HepG2 (cell line): ENCODE measurements around the gene RCOR3. TPM values are rescaled to one million over a fixed set of nuclear protein-coding genes. Genes with fewer than 3 reads are reported as not detected.

ENCODE experiments used
- ATAC-seq: fragments of 200-7000 bp; cut with Tn5 transposase; 3 replicates; pipeline ENCODE4 v1.9.1; 2020; ENCODE audit warnings: mild to moderate bottlenecking, moderate library complexity
- BruUV-seq: library from RNA; stranded (reverse); fragments of 400-500 nt; replicated peaks from 2 replicates; lab custom pipeline; 2021; lab: Mats Ljungman, UMichigan
- CTCF ChIA-PET: fragments of 300-600 bp; formaldehyde crosslinking; extraction: SDS; loops from one replicate; lab custom pipeline; 2021; ENCODE audit warnings: low total read pairs, inconsistent platforms, low intra/inter-chr PET ratio; lab: Yijun Ruan, JAX
- POLR2A ChIA-PET: fragments of 350-600 bp; sonication (Branson Sonifier 250); formaldehyde crosslinking; loops from one replicate; lab custom pipeline; 2020; ENCODE audit warnings: antibody characterized with exemption, inconsistent platforms; lab: Yijun Ruan, JAX
- DNase-seq: peaks from one replicate; pipeline ENCODE4 v3.0.0-alpha.2; 2015; ENCODE audit warnings: low spot score
- FAIRE-seq: peaks from 3 replicates; lab custom pipeline; 2011; peaks lifted over from hg19 to GRCh38; lab: Jason Lieb, UNC
- H2AFZ ChIP-seq: one replicate; pipeline ENCODE4 v1.6.1; 2011; ENCODE audit warnings: low read length, inconsistent platforms
- H3K27ac ChIP-seq: fragments of 300-600 bp; 3 replicates; pipeline ENCODE4 v1.8.0; 2011; ENCODE audit warnings: mixed run types, mild to moderate bottlenecking, mixed read lengths, low read length, inconsistent platforms; ENCODE audit not compliant: insufficient read depth; ENCODE audit errors: extremely low read length
- H3K27me3 ChIP-seq, 2 experiments: fragments of 200-600 bp in 1 of 2; 2 replicates in 1 of 2; 3 replicates in 1 of 2; pipeline versions ENCODE4 v1.6.0 to v1.8.0; 2011; ENCODE audit warnings: low read length in 2 of 2, mild to moderate bottlenecking in 2 of 2, moderate library complexity in 2 of 2, inconsistent platforms in 1 of 2; ENCODE audit not compliant: insufficient read depth in 2 of 2, control insufficient read depth in 1 of 2
- H3K36me3 ChIP-seq, 2 experiments: fragments of 200-600 bp in 1 of 2; replicated peaks in 1 of 2; 2 replicates in 1 of 2; 3 replicates in 1 of 2; pipeline versions ENCODE4 v1.5.1 to v1.8.0; 2011; ENCODE audit warnings: low read length in 2 of 2, inconsistent platforms in 1 of 2; ENCODE audit not compliant: insufficient read depth in 2 of 2, control insufficient read depth in 1 of 2
- H3K4me1 ChIP-seq: 2 replicates; pipeline ENCODE4 v1.5.1; 2012; ENCODE audit warnings: low read length, inconsistent platforms; ENCODE audit not compliant: insufficient read depth
- H3K4me2 ChIP-seq: 2 replicates; pipeline ENCODE4 v1.6.0; 2011; ENCODE audit warnings: low read depth, low read length, inconsistent platforms
- H3K4me3 ChIP-seq, 3 experiments: fragments of 200-600 bp in 1 of 3; sonication (generic), shearing (Covaris generic) in 1 of 3; replicated peaks in 1 of 3; 2 replicates each; pipeline ENCODE4 v1.5.1; 2011 to 2016; ENCODE audit warnings: low read length in 3 of 3, inconsistent platforms in 2 of 3, low read depth in 2 of 3, mild to moderate bottlenecking in 2 of 3, control low read depth in 1 of 3, mixed read lengths in 1 of 3; ENCODE audit not compliant: insufficient read depth in 1 of 3
- H3K79me2 ChIP-seq: one replicate; pipeline ENCODE4 v1.6.1; 2011; ENCODE audit warnings: low read length, inconsistent platforms; ENCODE audit not compliant: insufficient read depth
- H3K9ac ChIP-seq: 2 replicates; pipeline ENCODE4 v1.6.0; 2011; ENCODE audit warnings: mild to moderate bottlenecking, low read depth, low read length, inconsistent platforms; ENCODE audit not compliant: insufficient read depth
- H3K9me3 ChIP-seq: 2 replicates; pipeline ENCODE4 v1.5.1; 2012; ENCODE audit warnings: mild to moderate bottlenecking, low read length
- H4K20me1 ChIP-seq: 2 replicates; pipeline ENCODE4 v1.6.0; 2011; ENCODE audit warnings: inconsistent platforms, mild to moderate bottlenecking, low read length, moderate library complexity; ENCODE audit not compliant: insufficient read depth
- ATF1 ChIP-seq: IDR thresholded peaks from 2 replicates; pipeline ENCODE4 v1.6.1; 2016; ENCODE audit warnings: mild to moderate bottlenecking, control low read depth
- CAMTA2 ChIP-seq: sonication (generic); formaldehyde crosslinking; IDR thresholded peaks from 2 replicates; pipeline ENCODE4 v1.4.0; 2020; ENCODE audit warnings: mild to moderate bottlenecking, missing genetic modification reagents, borderline replicate concordance
- GFI1 ChIP-seq: sonication (generic); formaldehyde crosslinking; IDR thresholded peaks from 2 replicates; pipeline ENCODE4 v1.5.0; 2020; ENCODE audit warnings: missing genetic modification reagents, mild to moderate bottlenecking, borderline replicate concordance
- GZF1 ChIP-seq: sonication (generic); formaldehyde crosslinking; IDR thresholded peaks from 2 replicates; pipeline ENCODE4 v1.5.1; 2020; ENCODE audit warnings: mild to moderate bottlenecking, missing genetic modification reagents
- NFIC ChIP-seq: IDR thresholded peaks from 2 replicates; pipeline ENCODE4 v1.6.1; 2012; ENCODE audit warnings: mild to moderate bottlenecking, low read length, inconsistent platforms
- NR2F6 ChIP-seq, 2 experiments: IDR thresholded peaks; 2 replicates each; pipeline ENCODE4 v1.6.1; 2016; ENCODE audit warnings: antibody characterized with exemption in 1 of 2, mild to moderate bottlenecking in 1 of 2
- ONECUT2 ChIP-seq: sonication (generic); formaldehyde crosslinking; IDR thresholded peaks from 2 replicates; pipeline ENCODE4 v1.4.0; 2020; ENCODE audit warnings: missing genetic modification reagents
- ZNF775 ChIP-seq: sonication (generic); formaldehyde crosslinking; IDR thresholded peaks from 2 replicates; pipeline ENCODE4 v1.4.0; 2020; ENCODE audit warnings: missing genetic modification reagents, mild to moderate bottlenecking, moderate library complexity, borderline replicate concordance
- WGBS: methylation state at CpG from one replicate; pipeline ENCODE4 v1.1.6; 2017; ENCODE audit warnings: low lambda C conversion rate; 5-methylcytosine and 5-hydroxymethylcytosine counted together
- in situ Hi-C: cut with HindIII; loops from 2 replicates; pipeline ENCODE4 v1.10.0; 2017; ENCODE audit warnings: low pct_unique_long_range_greater_than_20kb; ENCODE audit not compliant: extremely low pct_ligation_motif_present
- intact Hi-C: fragments of 100-400 bp; cut with micrococcal nuclease; formaldehyde crosslinking; loops from one replicate; pipeline ENCODE4 v1.10.0; 2022; ENCODE audit not compliant: unreplicated experiment
- polyA plus RNA-seq, 8 experiments: library from polyadenylated mRNA; depleted of rRNA in 3 of 8; stranded (reverse) in 7 of 8; unstranded in 1 of 8; fragments of >200 nt; fragmentation: Illumina TruSeq in 4 of 8; extraction: Trizol in 4 of 8; gene quantifications; 2 replicates each; pipeline versions ENCODE4 v1.2.1 to v1.2.3, GENCODE V29; 2011 to 2016; ENCODE audit warnings: low read depth in 4 of 8, missing spikeins in 1 of 8, mixed read lengths in 1 of 8; ENCODE audit not compliant: insufficient read depth in 1 of 8
- total RNA-seq, 5 experiments: library from RNA; depleted of rRNA; stranded (reverse); fragments of >200 nt; fragmentation: Illumina TruSeq; extraction: Trizol; gene quantifications; 2 replicates each; pipeline ENCODE4 v1.2.3, GENCODE V29; 2016; ENCODE audit warnings: low read depth in 1 of 5
- TF ChIP-seq, protein P1 (sequence below): sonication (generic); formaldehyde crosslinking; IDR thresholded peaks from 2 replicates; pipeline ENCODE4 v1.4.0; 2020; ENCODE audit warnings: missing genetic modification reagents, borderline replicate concordance
- TF ChIP-seq, protein P2 (sequence below): sonication (generic); formaldehyde crosslinking; IDR thresholded peaks from 2 replicates; pipeline ENCODE4 v1.4.0; 2020; ENCODE audit warnings: mild to moderate bottlenecking, missing genetic modification reagents

Gene RCOR3
- total and polyA plus RNA-seq, 2 of the 13 experiments (the other 11 are each of a cell fraction or from before 2014, with no cell fraction given) = 16.8 to 31.6 TPM

- ATAC-seq = no peak
- H3K9ac ChIP-seq = peak overlapping the region; percentile 78
- BruUV-seq = no TSS peak
Observed at GRCh38 chr1:211257826-211258225, 1.3 kb upstream of the RCOR3 start.

DNA sequence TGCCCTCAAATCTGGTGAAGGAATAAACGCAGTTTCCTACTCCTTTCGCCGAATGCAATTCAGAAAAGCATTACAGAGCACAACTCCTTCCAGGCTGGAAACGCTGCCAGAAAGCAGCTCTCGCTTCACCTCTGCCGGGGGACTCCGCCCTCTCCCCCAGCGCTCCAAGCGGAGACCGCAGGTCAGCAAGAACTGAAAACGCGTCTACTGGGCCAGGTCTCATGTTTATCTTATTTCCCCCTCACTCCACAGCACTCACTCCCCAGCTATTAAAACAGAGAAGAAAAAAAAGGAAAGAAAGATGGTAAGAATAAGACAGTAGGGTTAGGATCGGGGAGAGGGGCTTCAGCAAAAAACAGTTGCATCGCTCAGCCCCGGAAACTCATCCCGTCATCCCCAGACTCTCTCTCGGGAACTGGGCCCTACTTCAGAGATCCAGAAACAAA is 833 bp upstream of the RCOR3 start:
- Histone ChIP-seq H3K4me2 (peak overlapping the region; percentile 92), H3K27me3 (no peaks in the 10 kb centered on the region; a peak in 1 of 5 replicates), H3K4me3 (peak overlapping the region; percentile 55 to 97 (median 77)), H2AFZ (peak overlapping the region; percentile 8), H3K4me1 (peaks cover 26% of the 10 kb centered on the region; the same call in 1 of the 2 replicates), H3K9ac (peak overlapping the region; percentile 78), H3K27ac (peak overlapping the region; percentile 98), H3K36me3 (no peaks in the 10 kb centered on the region), H3K9me3 (no peaks in the 10 kb centered on the region), H3K79me2 (peaks cover 10% of the 10 kb centered on the region), H4K20me1 (0 out of 2 replicates have a peak, but pooled peaks cover 2% of the 10 kb centered on the region)
- ATAC-seq = peak; percentile 57
- WGBS = 2% methylated on average over 17 of the region's 17 CpGs
- in situ Hi-C loops (no loop called here), intact Hi-C loops (loop anchor here (5.0 to 10.0 kb wide), 3 partner anchors 64 to 886 kb away; partner anchors contain the start of gene KCNH1)
- TSS peak; percentile 83 for BruUV-seq
- FAIRE-seq = peak; percentile 72
- peak; percentile 62 for DNase-seq
- CTCF ChIA-PET = no interaction called here
- POLR2A ChIA-PET = interaction anchor here (1.0 to 1.2 kb wide), 4 partner anchors 12 to 929 kb away, joined by 3 to 5 read pairs (median 3); partner anchors contain the start of gene HHAT
- TF ChIP-seq CAMTA2 (CRISPR knock-in tag) (0 out of 2 replicates have a peak, but pooled peaks have one; percentile 16), NR2F6 (IDR thresholded peaks at IDR 0.05) (0 out of 2 replicates have a peak, but pooled peaks have one; percentile 11), NR2F6 (CRISPR knock-in tag; IDR thresholded peaks at IDR 0.05) (no peak), ONECUT2 (CRISPR knock-in tag) (0 out of 2 replicates have a peak, but pooled peaks have one; percentile 16), ATF1 (CRISPR knock-in tag) (no peak), GFI1 (0 out of 2 replicates have a peak, but pooled peaks have one; percentile 12), GZF1 (0 out of 2 replicates have a peak, but pooled peaks have one; percentile 26), ZNF775 (CRISPR knock-in tag) (0 out of 2 replicates have a peak, but pooled peaks have one; percentile 57)
- TF ChIP-seq, protein P1, sequence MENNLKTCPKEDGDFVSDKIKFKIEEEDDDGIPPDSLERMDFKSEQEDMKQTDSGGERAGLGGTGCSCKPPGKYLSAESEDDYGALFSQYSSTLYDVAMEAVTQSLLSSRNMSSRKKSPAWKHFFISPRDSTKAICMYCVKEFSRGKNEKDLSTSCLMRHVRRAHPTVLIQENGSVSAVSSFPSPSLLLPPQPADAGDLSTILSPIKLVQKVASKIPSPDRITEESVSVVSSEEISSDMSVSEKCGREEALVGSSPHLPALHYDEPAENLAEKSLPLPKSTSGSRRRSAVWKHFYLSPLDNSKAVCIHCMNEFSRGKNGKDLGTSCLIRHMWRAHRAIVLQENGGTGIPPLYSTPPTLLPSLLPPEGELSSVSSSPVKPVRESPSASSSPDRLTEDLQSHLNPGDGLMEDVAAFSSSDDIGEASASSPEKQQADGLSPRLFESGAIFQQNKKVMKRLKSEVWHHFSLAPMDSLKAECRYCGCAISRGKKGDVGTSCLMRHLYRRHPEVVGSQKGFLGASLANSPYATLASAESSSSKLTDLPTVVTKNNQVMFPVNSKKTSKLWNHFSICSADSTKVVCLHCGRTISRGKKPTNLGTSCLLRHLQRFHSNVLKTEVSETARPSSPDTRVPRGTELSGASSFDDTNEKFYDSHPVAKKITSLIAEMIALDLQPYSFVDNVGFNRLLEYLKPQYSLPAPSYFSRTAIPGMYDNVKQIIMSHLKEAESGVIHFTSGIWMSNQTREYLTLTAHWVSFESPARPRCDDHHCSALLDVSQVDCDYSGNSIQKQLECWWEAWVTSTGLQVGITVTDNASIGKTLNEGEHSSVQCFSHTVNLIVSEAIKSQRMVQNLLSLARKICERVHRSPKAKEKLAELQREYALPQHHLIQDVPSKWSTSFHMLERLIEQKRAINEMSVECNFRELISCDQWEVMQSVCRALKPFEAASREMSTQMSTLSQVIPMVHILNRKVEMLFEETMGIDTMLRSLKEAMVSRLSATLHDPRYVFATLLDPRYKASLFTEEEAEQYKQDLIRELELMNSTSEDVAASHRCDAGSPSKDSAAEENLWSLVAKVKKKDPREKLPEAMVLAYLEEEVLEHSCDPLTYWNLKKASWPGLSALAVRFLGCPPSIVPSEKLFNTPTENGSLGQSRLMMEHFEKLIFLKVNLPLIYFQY = no peak

More at GRCh38 chr1:211257826-211258225, 1.3 kb upstream of the RCOR3 start:
- Histone ChIP-seq H2AFZ (no peak overlapping the region), H3K4me2 (peak overlapping the region; percentile 92), H3K27ac (peak overlapping the region; percentile 98), H3K4me3 (peak overlapping the region; percentile 55 to 97 (median 77)), H3K4me1 (peaks cover 26% of the 10 kb centered on the region; the same call in 1 of the 2 replicates), H3K36me3 (no peaks in the 10 kb centered on the region), H3K9me3 (no peaks in the 10 kb centered on the region), H3K79me2 (peaks cover 10% of the 10 kb centered on the region), H3K27me3 (no peaks in the 10 kb centered on the region; a peak in 1 of 5 replicates), H4K20me1 (0 out of 2 replicates have a peak, but pooled peaks cover 2% of the 10 kb centered on the region)
- in situ Hi-C loops (no loop called here), intact Hi-C loops (loop anchor here (5.0 to 10.0 kb wide), 3 partner anchors 64 to 886 kb away; partner anchors contain the start of gene KCNH1)
- POLR2A ChIA-PET = interaction anchor here (1.0 to 1.2 kb wide), 4 partner anchors 13 to 929 kb away, joined by 3 to 5 read pairs (median 3); partner anchors contain the start of gene HHAT
- no peak for DNase-seq
- 0% methylated on average over 2 of the region's 2 CpGs for WGBS
- FAIRE-seq = no peak
- CTCF ChIA-PET = no interaction called here
- peak; percentile 17; the same call in 1 of the 2 replicates for TF ChIP-seq NFIC
- TF ChIP-seq, protein P2, sequence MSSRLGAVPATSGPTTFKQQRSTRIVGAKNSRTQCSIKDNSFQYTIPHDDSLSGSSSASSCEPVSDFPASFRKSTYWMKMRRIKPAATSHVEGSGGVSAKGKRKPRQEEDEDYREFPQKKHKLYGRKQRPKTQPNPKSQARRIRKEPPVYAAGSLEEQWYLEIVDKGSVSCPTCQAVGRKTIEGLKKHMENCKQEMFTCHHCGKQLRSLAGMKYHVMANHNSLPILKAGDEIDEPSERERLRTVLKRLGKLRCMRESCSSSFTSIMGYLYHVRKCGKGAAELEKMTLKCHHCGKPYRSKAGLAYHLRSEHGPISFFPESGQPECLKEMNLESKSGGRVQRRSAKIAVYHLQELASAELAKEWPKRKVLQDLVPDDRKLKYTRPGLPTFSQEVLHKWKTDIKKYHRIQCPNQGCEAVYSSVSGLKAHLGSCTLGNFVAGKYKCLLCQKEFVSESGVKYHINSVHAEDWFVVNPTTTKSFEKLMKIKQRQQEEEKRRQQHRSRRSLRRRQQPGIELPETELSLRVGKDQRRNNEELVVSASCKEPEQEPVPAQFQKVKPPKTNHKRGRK (CRISPR knock-in tag) = no peak
- TF ChIP-seq, all 625 proteins: peak for 1
